Erythroblast (primary cell): ENCODE data around the gene CDK16.

Experiments
- DNase-seq, 2 experiments: peaks; one replicate each; lab custom pipeline; 2025; lab: John Stamatoyannopoulos, UW
- GATA1 ChIP-seq: IDR thresholded peaks from 2 replicates; pipeline ENCODE4 v1.6.1; 2011; ENCODE audit warnings: low read depth, mild to moderate bottlenecking, control low read depth, low read length, moderate library complexity
- POLR2A ChIP-seq: IDR thresholded peaks from 2 replicates; pipeline ENCODE4 v1.6.1; 2011; ENCODE audit warnings: mild to moderate bottlenecking, low read length

The CDK16 gene

DNA sequence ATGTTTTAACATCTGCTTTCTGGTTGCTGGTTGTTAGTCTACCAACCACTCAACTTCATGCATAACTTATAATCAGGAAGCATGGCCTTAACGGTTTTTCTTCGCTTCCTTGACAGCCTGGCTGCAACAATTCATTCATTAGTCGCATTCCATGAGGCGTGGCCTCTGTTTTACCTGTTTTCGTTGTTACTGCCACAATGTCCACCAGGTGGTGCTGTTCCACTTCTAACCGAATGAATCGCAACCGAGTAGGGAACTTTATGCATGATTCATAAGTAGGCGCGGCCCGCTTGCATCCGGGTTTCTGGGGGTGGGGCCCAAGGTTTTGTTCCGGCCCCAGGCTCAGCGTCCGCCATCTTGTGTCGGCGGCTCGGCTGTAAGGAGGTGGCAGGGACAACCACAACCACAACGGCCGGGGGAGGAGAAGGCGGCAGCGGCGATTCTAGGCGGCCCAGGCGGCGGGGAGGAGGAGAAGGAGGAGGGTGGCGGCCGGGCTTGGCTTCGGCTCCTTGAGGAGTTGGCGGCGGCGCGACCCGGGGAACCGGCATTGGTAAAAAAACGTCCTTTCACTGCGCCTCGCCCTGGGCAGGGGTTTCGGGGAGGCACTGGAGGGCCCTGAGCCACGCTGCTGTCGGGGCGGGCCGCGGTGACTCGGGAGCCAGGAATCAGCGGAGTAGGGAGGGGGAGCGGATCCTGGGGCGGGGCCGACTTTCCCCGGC, 24.8 kb upstream of the CDK16 start, which contains the start of gene UBA1:
Gene UBA1, plus strand, starts transcription at position 355 of the 719 bp plus-strand sequence. CDS start 4,974 bp downstream, outside the sequence.
- no peak for TF ChIP-seq GATA1
- peak; percentile 71 for TF ChIP-seq POLR2A
- peak; percentile 93 to 95 for DNase-seq

GRCh38 chrX:47194194-47194787, 24.2 kb upstream of the CDK16 start:
- TF ChIP-seq GATA1 (no peak), POLR2A (no peak)
- peak in 1 of 2 experiments; percentile 31 for DNase-seq

- no peak for DNase-seq
- TF ChIP-seq POLR2A (no peak), GATA1 (no peak)
These were observed 22.4 kb upstream of the CDK16 start for GRCh38 chrX:47196098-47196497.

- TF ChIP-seq POLR2A, result no peak
- no peak for TF ChIP-seq GATA1
- DNase-seq, result no peak
These were observed 21.0 kb upstream of the CDK16 start for GRCh38 chrX:47197526-47197925.

GRCh38 chrX:47198026-47198686, 20.3 kb upstream of the CDK16 start:
- DNase-seq, result no peak
- no peak for TF ChIP-seq GATA1
- no peak for TF ChIP-seq POLR2A

DNA sequence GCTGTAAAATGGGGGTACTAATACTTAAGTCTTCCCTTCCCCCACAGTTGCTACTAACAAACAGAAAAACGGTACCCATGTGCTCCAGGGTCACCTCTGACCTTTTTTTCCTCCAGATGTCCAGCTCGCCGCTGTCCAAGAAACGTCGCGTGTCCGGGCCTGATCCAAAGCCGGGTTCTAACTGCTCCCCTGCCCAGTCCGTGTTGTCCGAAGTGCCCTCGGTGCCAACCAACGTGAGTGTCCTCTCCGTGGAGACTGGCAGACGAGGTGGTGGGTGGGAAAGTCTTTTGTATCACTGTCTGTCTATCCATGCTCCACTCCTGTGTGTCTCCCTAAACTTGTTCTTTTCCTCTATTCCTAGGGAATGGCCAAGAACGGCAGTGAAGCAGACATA, 19.8 kb upstream of the CDK16 start:
- DNase-seq, result no peak
- TF ChIP-seq POLR2A, result no peak
- TF ChIP-seq GATA1, result no peak

DNA sequence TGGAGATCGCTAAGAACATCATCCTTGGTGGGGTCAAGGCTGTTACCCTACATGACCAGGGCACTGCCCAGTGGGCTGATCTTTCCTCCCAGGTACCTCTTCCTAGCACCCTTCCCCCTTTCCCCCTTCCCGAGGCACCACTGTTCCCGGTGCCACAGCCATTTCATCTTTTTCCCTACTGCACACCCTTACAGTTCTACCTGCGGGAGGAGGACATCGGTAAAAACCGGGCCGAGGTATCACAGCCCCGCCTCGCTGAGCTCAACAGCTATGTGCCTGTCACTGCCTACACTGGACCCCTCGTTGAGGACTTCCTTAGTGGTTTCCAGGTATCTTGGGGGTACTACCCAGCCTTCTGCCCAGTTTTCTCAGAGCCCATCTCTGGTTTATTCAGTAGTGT, 19.2 kb upstream of the CDK16 start:
- DNase-seq, result no peak
- TF ChIP-seq POLR2A (no peak), GATA1 (no peak)

GRCh38 chrX:47200385-47201150, 17.9 kb upstream of the CDK16 start:
- peak in 1 of 2 experiments; percentile 36 for DNase-seq

GRCh38 chrX:47201345-47201944, 17.0 kb upstream of the CDK16 start:
- DNase-seq, result no peak
- TF ChIP-seq POLR2A, result no peak
- TF ChIP-seq GATA1, result no peak

More at GRCh38 chrX:47200385-47201150, 17.9 kb upstream of the CDK16 start:
- no peak for TF ChIP-seq GATA1
- no peak for TF ChIP-seq POLR2A

GRCh38 chrX:47202316-47202715, 16.2 kb upstream of the CDK16 start:
- no peak for DNase-seq
- no peak for TF ChIP-seq GATA1
- no peak for TF ChIP-seq POLR2A

- no peak for TF ChIP-seq GATA1
- no peak for TF ChIP-seq POLR2A
- DNase-seq, result no peak
These were observed 15.6 kb upstream of the CDK16 start for GRCh38 chrX:47202877-47203276.

DNA sequence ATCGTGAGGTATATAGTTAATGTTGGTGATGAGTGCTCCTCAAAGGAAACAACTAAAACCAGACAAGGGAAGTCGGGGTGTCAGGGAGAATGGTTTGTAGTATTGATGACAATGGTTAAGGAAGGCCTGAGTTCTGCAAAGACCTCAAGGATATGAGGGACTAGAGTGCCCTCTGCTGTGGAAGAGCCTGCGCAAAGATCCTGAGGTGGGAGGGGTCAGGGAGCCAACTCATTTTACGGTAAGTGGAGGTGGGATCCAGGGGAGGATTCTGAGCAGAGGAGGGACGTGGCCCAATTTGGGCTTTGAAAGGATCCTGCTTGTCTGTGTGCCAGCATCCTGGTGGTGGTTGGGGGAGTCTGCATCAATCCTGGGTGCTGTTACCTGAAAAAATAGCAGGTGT, 13.5 kb upstream of the CDK16 start:
- DNase-seq, result no peak
- TF ChIP-seq GATA1 (no peak), POLR2A (no peak)

DNA sequence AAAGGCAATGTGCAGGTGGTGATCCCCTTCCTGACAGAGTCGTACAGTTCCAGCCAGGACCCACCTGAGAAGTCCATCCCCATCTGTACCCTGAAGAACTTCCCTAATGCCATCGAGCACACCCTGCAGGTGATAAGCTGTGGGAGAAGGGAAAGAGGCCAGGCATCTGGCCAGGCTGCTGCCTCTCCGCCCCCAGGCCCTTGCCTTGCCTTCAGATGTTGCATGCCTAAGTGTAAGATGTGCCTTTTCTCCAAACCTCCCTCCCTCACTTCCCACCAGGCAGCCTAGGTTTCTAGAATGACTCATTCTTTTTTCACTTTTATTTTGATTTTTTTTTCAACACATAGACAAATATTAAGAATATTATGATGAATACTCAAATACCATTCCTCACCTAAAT, 12.2 kb upstream of the CDK16 start:
- TF ChIP-seq POLR2A (no peak), GATA1 (no peak)
- DNase-seq, result no peak
